ENCODE data around the gene MOAP1.
"Not testable (repeated sequence)": the region's sequence is repeated elsewhere in the genome, so short reads cannot be mapped to it uniquely, and the experiment has no call there.

The MOAP1 gene

DNA sequence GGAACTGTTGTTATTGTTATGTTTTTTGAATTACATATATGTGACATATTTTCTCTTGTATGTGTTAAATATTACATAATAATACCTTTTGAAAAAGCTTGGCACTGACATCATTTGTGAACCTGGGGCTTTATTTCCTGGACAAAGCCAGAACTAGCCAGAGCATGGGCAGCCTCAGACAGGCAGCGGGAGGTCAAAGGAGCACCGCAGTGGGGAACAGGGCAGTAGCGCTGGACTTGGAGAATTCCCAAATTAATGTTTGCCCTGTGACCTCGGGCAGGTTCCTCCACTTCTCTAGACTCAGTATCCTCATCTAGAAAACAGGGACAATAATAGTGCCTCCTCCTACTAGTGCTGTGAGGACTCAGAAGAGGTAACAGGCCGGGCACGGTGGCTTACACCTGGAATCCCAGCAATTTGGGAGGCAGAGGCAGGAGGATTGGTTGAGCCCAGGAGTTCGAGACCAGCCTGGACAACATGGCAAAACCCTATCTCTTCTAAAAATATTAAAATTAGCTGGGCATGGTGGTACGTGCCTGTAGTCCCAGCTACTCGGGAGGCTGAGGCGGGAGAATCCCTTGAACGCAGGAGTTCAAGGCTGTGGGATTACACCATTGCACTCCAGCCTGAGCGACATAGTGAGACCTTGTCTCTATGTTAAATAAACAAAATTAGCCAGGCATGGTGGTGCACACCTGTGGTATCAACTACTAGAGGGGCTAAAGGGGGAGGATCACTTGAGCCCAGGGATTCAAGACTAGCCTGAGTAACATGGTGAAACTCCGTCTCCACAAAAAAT is 41.6 kb downstream of the MOAP1 start:
- DNase-seq, result no peak

DNA sequence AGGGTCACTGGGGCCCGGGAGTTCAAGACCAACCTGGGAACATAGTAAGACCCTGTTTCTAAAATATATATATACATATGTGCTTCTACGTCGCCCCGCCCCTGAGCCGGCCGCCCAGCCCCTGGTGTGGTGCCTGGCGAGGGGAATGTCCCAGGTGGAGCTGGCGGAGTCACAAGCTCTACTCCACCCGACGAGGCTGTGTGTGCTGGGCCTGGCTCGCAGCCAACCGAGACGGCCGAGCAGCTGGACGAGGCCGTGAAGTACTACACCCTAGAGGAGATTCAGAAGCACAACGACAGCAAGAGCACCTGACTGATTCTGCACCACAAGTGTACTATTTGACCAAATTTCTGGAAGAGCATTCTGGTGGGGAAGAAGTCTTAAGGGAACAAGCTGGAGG is 46.8 kb downstream of the MOAP1 start:
- DNase-seq, result peak; percentile 51

DNA sequence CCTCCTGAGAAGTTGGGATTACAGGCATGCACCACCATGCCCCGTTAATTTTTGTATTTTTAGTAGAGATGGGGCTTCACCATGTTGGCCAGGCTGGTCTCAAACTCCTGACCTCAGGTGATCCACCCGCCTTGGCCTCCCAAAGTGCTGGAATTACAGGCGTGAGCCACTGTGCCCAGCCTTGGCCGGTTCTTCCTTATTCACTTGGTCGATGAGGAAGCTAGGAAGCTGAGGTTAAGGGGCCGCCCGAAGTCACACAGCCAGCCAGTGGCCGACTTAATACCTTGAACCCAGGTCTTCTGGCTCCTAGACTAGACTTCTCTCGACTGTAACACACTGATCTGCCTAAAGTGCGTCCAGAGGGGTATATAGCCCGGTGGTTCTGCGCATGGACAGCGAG is 48.2 kb downstream of the MOAP1 start:
- DNase-seq, result not testable (repeated sequence)

DNA sequence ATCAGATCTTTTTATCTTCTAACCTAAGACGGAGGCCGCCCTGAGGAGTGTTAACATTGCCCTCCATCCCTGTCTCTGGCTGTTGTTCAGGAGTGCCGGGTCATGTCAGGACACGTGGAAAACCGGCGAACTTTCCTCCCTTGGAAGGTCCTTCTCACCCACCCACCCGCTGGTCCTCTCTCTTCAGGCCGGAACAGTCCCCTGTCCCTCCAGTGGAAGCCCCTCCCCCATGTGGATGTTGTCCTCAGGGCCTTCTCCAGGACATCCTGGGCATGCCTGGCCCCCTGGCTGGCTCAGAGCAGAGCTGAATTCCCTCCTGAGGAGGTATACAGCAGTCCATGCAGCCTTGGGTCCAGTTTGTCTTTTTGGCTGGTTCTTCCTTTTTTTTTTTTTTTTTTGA is 48.7 kb downstream of the MOAP1 start:
- no peak for DNase-seq

DNA sequence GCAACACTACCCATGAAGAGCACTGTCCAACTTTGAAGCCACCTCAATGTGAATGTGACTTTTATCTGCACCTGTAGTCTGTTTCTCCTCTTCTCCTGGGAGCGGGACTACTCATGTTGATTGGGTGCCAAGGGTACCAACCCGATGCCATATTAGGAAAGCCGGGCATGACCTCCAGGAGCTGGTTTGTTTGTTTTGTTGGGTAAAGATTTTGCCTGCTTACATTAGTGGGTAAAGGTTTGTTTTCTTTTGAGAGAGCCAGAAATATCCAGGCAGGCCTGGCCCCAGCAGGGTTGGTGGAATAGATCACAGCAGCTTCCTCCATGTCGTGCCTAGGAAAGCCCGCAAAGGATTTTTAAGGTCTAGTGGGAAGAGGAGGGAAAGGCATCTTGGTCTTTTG is 49.3 kb downstream of the MOAP1 start:
- no peak for DNase-seq

DNA sequence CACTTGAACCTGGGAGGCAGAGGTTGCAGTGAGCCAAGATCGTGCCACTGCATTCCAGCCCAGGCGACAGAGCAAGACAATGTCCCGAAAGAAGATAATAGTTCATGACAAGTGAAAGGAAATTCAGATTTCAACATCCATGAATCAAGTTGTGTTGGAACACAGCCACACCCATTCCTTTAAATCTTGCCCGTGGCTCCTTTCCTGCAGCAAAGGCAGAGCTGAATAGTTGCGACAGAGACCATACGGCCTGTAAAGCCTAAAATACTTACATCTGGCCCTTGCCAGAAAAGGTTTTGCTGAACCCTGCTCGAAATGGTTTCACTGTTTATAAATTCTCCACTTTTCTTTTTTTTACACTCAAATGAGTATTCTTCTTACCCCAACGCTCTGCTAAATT is 51.2 kb downstream of the MOAP1 start:
- DNase-seq, result no peak

DNA sequence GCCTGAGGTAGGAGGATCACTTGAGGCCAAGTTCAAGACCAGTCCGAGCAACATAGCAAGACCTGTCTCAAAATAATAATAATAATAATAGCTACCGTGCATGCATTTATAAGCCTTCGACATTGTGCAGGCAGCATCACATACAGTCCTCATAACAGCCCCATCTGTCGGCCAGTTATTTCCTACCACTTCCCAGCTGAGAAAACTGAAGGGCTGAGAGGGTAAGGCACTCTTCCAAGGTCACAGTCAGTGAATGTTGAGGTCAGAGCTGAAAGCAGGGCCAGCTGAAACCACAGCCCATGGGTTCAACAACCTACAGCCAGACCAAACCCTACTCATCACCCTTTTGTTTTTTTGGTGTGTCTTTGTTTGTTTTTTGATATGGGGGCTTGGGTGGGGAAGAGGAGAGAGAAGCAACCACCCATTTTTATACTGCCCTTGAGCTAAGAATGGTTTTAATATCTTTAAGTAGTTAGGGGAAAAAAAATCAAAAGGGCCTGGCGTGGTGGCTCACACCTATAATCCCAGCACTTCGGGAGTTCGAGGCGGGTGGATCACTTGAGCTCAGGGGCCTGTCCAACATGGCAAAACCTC is 52.1 kb downstream of the MOAP1 start:
- DNase-seq, result peak; percentile 13
